NCI-H226 (cell line): ENCODE results near the gene BRAT1.
A peak's percentile ranks its signal among the peaks of the same experiment; 100 is the strongest.
"Not testable (repeated sequence)": the region's sequence is repeated elsewhere in the genome, so short reads cannot be mapped to it uniquely, and the experiment has no call there.

Experiments used
- DNase-seq: peaks from one replicate; pipeline ENCODE4 v3.0.0-alpha.2; 2015

Gene BRAT1

GRCh38 chr7:2583798-2584580 is 28.7 kb upstream of the BRAT1 start:
- no peak for DNase-seq

- DNase-seq = no peak
Measured at GRCh38 chr7:2582006-2582735, 26.8 kb upstream of the BRAT1 start.

GRCh38 chr7:2580636-2581035 is 25.3 kb upstream of the BRAT1 start:
- no peak for DNase-seq

GRCh38 chr7:2577914-2578680 is 22.8 kb upstream of the BRAT1 start:
- DNase-seq = no peak

- no peak for DNase-seq
Measured at GRCh38 chr7:2576742-2577491, 21.6 kb upstream of the BRAT1 start.

GRCh38 chr7:2575733-2576340 is 20.5 kb upstream of the BRAT1 start:
- DNase-seq = no peak

- no peak for DNase-seq
Measured at GRCh38 chr7:2575046-2575732, 19.9 kb upstream of the BRAT1 start.

GRCh38 chr7:2573761-2574160 is 18.4 kb upstream of the BRAT1 start:
- DNase-seq = no peak

- peak; percentile 29 for DNase-seq
Measured at GRCh38 chr7:2572101-2572842, 16.9 kb upstream of the BRAT1 start.

GRCh38 chr7:2571409-2571808 is 16.1 kb upstream of the BRAT1 start:
- DNase-seq = no peak

- DNase-seq = no peak
Measured at GRCh38 chr7:2570021-2570420, 14.7 kb upstream of the BRAT1 start.

- DNase-seq = no peak
Measured at GRCh38 chr7:2569421-2569820, 14.1 kb upstream of the BRAT1 start.

GRCh38 chr7:2568521-2569223 is 13.3 kb upstream of the BRAT1 start:
- DNase-seq = no peak

GRCh38 chr7:2567679-2568278 is 12.5 kb upstream of the BRAT1 start:
- no peak for DNase-seq

GRCh38 chr7:2566890-2567678 is 11.8 kb upstream of the BRAT1 start:
- DNase-seq = no peak

GRCh38 chr7:2566348-2566889 is 11.1 kb upstream of the BRAT1 start:
- no peak for DNase-seq

GRCh38 chr7:2564970-2565540 is 9.7 kb upstream of the BRAT1 start:
- DNase-seq = no peak

- not testable (repeated sequence) for DNase-seq
Measured at GRCh38 chr7:2563955-2564354, 8.6 kb upstream of the BRAT1 start.
